HG02938 (cell line): ENCODE results near the gene CDH22.

Experiments used
- ATAC-seq: cut with Tn5 transposase; IDR thresholded peaks from one replicate; pipeline ENCODE4 v1.9.1; 2021; ENCODE audit warnings: mild to moderate bottlenecking, moderate library complexity; ENCODE audit not compliant: unreplicated experiment

The CDH22 gene

DNA sequence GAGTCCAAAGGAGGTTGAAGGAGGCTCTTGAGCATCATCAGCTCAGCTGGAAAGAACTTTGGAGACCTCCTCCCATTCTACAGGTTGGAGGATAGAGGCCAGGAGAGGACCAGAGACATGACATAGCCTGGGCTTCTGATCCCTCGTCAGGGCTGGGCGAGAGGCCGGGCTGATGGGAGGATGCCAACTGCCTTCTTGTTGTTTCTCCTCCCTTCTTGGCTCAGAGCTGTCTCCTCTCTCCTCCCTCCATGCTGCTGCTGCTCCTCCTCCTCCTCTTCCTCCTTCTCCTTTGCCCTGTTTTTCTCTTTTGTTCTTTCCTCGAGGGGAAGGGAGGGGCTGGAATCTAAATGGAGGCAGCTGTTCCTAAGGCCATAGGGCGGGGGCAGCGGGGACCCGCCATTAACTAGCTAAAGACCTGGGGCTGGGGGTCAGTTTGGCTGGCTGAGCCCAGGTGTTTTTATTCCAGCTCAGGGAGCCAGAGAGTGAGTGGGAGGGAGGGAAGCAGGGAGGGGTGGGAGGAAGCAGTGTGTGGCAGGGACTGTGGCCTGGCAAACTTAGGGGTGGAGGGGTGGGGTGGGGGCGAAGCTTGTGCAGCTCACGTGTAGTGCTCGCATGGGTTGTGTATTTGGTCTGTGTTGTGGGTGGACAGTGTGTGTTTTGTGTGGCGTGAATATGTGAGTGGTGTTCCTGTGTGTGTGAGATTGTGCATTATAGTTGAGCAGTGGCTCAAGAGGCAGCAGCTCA, 105.4 kb downstream of the CDH22 start:
- ATAC-seq = no peak

GRCh38 chr20:46200582-46201570, 107.4 kb downstream of the CDH22 start:
- ATAC-seq = no peak

- ATAC-seq = no peak
Measured at GRCh38 chr20:46199198-46199597, 109.1 kb downstream of the CDH22 start.

DNA sequence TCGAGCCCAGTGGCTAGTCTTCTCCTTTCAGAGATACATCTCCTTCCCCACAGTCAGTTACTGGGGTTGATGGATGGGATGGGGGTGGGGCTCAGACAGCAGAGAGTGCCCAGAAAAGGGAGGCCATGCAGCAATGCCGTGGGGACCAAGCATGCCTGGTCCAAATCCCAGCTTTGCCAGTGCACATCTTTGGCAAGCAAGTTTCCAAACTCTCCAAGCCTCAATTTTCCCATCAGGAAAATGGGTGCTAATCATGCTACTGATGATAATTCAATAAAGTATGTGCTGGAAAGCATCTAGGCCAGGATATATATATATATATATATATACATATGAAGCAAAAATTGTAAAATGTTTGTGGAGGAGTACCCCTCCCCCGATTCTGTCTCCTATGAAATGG, 111.3 kb downstream of the CDH22 start:
- ATAC-seq = no peak

DNA sequence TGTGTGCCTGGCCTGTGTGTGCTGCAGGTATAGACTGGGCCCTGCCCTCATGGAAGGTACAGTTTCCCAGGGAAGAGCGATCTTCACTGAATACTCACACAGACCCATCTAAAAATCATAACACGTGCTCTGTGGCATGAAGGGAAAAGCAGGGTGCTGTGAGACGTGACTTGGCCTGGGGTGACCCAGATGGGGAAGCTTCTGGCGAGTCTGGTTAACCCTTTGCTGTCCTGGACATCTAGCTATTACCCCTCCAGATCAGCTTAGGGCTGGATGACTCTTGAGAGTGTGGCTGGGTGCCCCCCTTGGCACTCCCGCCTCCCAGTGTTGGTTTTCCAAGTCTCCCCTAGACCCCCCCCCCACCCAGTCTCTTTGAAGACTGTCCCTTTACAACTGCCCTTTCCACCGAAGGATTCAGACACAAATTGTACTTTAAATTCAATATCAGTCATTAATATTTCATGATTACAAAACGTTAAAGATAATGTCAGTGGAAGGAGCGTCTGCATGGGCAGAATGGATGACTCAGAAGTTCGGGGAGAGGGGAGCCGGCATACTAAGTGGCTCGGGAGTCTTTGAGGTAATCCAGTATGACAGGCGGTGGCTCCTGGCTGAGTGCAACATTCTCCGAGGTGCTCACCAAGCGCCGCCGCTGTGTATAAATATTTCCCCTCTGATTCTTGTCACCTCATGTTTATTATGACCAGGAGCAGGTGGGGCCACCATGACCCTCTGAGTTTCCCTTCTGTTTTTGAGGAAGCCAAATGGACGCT, 112.8 kb downstream of the CDH22 start:
- ATAC-seq = no peak

- no peak for ATAC-seq
Measured at GRCh38 chr20:46194409-46194808, 113.9 kb downstream of the CDH22 start.

DNA sequence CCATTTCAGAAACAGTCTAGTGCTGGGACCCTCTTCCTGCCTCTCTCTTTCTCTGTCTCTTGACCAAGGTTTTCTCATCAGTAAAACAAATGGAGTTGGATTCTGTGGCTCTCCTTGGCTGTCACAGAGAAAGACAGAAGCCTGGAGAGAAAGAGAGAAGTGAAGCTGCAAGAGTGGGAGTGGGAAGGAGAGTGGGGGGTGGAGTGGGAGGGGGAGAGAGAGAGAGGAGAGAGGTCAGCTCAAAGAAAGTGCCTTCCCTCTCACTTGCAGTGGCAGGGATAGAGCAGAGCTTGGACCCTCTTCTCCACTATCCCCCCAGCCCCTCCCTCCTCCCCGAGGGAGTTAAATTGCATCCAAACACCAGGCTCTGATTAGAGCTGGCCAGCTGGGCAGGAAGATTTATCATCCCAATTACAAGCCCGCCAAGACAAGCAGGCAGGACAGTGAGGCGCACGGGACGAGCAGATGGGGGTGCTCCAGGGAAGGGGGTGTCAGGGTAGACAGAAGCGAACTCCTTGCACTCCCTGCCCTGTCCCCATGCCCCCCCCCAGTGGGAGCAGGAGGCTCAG, 115.8 kb downstream of the CDH22 start:
- no peak for ATAC-seq

GRCh38 chr20:46191611-46192010, 116.7 kb downstream of the CDH22 start:
- no peak for ATAC-seq

GRCh38 chr20:46191168-46191540, 117.1 kb downstream of the CDH22 start:
- no peak for ATAC-seq

DNA sequence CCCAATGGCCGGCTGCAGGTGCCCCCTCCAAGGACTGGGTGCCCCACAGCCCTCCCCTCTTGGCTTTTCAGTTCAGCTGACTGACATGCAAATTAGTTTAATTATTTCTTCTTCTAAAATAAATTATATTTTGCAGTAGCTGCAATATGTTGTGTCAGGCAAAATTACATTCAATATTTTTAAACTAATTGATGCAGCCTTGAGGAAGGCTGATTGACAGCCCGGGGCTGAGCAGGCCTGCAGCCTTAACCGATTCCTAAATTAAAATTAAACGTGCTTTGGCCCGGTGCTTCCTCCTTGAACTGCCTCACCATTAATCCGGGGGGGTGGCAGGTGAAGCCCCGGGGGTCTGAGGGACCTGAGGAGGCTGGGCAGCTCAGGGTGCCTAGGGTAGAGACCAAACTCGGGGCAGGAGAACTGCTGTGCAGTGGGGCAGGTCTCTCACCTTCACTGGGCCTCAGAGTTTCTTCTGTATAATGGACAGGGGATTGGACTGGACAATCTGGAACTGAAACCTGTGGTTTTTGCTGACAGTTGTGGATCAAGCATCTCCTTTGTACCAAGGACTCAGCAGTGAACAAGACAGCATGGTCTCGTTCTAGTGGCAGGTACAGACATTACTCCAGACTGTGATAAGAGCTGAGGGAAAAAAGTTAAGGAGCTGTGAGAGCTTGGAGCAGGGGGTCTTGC, 117.7 kb downstream of the CDH22 start:
- no peak for ATAC-seq

DNA sequence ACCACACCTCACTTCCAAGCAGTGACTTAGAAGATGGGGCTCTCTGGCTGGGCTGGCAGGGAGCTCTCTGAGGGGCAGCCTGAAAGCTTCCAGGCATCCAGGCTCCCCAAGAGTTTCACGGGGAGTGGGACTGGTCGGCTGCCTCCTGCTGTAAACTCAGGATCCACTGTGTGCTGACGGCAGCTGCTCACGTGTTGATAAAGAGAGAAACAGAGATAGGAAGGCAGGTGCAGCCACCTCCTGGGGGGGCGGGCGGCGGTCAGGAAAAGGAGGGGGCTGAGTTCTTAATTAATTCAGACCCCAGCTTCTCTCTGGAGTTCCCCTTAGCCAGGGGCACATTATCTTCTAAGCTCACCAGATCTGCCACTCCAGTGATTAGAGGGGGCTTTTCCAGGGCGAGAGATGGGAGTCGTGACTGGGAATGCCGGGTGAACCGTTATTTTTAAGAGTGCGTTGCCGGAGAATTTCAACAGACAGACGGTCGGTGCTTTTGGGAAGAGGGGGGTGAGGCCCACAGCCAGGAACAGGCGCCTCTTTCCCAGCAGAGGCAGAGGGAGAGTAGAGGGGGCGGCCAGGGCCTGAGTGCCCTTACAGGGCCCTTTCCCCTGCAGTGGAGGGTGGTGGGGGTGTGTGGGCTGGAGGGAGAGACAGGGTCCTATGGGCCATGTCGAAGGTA, 119.3 kb downstream of the CDH22 start:
- no peak for ATAC-seq

DNA sequence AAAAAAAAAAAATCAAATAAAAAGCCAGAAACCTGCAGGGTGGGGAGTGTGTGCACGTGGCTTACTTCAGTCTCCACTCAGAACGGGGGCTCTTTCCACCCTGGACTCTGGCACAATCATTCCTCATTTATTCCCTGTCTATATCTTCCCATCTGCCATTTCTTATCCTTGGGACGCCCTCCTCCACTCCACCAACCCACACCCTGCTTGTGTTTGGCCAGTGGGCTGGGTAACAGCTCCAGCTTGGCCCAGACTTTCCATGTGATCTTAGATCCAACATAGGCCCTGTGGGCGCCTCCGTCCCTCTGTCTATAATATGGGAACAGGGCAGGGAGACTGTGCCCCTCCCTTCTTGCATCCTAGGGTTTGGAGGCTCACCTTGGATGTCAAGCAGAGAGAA, 122.1 kb downstream of the CDH22 start:
- ATAC-seq = no peak

DNA sequence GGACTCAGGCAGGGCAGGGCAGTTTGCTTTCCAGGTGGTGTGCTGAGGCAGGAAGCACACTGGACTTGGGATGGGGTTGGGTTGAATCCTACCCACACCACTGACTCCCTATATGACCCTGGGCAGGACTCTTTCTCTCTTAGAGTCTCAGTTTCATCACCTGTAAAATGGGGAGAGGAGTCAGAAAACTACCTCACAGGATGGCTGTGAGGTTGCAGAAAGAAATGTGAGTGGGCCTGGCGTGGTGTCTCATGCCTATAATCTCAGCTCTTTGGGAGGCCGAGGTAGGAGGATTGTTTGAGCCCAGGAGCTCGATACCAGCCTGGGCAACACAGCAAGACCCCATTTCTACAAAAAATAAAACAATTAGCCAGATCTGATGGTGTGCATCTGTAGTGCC, 122.9 kb downstream of the CDH22 start:
- no peak for ATAC-seq

GRCh38 chr20:46183768-46184167, 124.5 kb downstream of the CDH22 start:
- ATAC-seq = no peak

DNA sequence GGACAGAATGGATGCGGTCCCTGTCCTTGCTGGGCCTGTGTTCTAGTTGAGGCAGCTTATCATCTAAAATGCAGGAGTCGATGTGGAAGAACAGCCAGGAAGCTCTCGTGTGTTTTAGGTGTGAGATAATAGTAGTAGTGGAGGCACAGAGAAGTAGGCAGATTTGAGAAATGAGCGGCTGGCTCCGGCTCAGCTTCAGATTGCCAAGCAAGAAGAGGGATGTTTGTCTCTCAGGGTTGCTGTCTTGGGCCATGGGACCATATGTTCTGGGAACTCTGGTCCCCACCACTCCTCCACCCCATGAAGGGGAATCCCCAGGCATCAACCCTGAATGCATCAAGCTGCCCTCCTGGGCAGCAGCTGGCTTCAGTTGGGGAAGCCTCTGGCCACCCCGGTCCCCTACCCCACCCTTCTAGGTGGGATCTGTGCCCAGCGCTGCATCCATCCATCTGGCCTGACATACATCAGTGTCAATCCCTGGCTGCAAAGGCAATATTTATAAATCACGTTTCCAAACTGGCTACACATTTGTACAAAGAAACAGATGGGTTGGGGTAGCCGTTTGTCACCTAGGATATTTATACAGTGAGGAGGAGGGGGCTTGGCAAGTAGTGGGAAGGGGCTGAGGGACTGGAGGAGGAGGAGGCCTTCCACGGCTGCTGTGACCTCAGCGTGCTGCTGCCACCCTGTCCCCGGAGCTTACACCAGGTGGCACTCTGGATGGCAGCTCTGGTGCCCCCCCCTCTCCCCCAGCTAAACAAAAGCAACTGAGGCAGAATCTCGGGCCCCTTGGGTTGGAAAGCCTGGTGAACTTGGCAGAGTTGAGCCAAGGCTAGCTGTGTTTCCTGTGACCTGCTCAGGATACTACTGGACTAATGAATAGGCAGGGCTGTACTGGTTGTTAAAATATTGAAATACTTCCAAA, 125.8 kb downstream of the CDH22 start:
- no peak for ATAC-seq

DNA sequence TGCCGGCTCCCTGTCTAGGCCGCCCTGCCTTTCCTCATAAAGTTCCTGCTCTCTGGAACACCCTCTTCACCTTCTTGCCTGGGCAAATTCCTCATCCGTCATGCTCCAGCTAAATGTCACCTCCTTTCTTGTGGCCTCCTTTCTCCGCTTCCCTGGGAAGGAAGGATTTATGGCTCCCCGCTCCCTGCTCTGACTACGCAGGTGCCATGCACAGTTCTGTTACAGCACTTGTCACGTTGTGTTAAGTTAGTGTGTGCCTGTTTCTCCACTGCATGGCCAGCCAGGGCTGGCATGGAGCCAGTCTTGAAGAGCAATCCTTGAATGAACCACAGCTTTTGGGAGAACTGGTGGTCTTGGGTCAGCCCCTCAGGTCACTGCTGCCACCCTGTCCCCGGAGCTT, 128.4 kb downstream of the CDH22 start:
- no peak for ATAC-seq

- no peak for ATAC-seq
Measured at GRCh38 chr20:46178891-46179290, 129.4 kb downstream of the CDH22 start.

DNA sequence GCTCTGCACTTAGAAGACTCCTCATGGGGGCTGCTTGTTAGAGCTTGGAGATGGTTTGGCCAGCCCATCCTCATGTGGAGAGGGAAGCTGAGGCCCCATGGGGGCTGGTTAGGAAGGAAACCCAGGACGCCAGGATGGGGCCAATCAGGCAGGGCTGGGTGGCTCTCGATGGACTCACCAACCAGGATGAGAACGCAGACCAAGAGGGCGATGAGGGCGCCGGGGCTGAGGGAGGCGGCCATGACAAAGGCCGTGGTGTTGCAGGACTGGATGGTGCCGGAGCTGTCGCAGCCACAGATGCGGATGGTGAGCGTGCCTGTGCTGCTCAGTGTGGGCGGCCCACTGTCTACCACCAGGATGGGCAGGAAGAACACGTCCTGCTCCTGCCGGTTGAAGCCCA, 130.5 kb downstream of the CDH22 start:
- no peak for ATAC-seq
